Metanephros (tissue), 2 donors: ENCODE data around the gene MAN1A1. TPM values are rescaled to one million over a fixed set of nuclear protein-coding genes. Genes with fewer than 3 reads are reported as not detected.

Experiments used
- small RNA-seq: library from RNA; depleted of rRNA; stranded (forward); fragments of <200 nt; gene quantifications from one replicate; pipeline ENCODE3, GENCODE V24; 2014; ENCODE audit warnings: low replicate concordance
- total RNA-seq: library from RNA; depleted of rRNA; stranded (reverse); fragments of >200 nt; gene quantifications from one replicate; pipeline ENCODE4 v1.2.3, GENCODE V29; 2014

Gene MAN1A1
- total RNA-seq, result 100 TPM

GRCh38 chr6:119349361-119350201 lies at the start of gene MAN1A1:
MAN1A1 (minus strand) TSS chr6:119349761; CDS start chr6:119349065, 696 bp downstream.

Small RNA genes lying within 50 kb of the gene (small RNA-seq; reads per million reads assigned to genes)
- gene AL022722.2 (not detected), gene RNU6-194P (not detected)
